NCI-H524 (cell line): ENCODE data around the gene TOMM20.
"Not testable (repeated sequence)": the region's sequence is repeated elsewhere in the genome, so short reads cannot be mapped to it uniquely, and the experiment has no call there.

Experiments
- DNase-seq, 2 experiments: peaks; one replicate each; lab custom pipeline; 2025; lab: John Stamatoyannopoulos, UW

Gene TOMM20

GRCh38 chr1:235101558-235102258 lies 26.9 kb downstream of the TOMM20 start:
- DNase-seq: no peak

DNA sequence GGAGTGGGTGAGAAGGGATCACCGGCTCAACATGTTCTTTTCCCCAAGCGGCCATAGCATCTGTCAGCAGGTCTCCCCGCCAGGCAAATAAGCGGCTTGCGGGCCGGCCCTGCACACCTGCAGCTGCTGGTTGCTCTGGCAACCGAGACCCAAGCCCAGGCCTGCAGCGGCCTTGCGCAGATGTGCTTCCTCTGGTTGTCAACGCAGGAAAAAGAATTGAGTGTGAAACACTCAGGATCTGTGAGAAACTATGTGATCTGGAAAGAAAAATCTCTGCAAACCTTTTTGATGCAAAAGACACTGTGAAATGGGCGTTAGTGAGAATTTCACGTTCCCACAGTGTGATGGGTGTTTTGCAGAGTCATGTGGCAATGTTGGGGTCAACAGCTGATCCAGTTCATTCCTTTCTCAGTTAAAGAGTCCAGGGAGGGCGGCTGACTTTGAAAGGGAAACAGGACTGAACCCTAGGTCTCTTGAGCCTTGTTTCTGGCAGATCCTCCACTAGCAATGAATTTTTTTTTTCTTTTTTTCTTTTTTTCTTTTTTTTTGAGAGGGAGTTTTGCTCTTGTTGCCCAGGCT lies 28.4 kb downstream of the TOMM20 start:
- DNase-seq: peak in 1 of 2 experiments; percentile 39

DNA sequence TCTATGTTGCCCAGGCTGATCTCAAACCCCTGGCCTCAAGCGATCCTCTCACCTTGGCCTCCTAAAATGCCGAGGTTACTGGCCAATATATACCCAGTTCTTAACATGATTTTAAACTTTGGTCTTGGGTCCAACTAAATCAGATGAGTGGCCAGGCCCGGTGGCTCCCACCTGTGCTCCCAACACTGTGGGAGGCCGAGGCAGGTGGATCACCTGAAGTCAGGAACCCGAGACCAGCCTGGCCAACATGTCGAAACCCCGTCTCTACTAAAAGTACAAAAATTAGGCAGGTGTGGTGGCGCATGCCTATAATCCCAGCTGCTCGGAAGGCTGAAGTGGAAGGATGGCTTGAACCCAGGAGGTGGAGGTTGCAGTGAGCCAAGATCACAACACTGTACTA lies 29.6 kb downstream of the TOMM20 start:
- DNase-seq: no peak

GRCh38 chr1:235098547-235098946 lies 30.1 kb downstream of the TOMM20 start:
- no peak for DNase-seq

DNA sequence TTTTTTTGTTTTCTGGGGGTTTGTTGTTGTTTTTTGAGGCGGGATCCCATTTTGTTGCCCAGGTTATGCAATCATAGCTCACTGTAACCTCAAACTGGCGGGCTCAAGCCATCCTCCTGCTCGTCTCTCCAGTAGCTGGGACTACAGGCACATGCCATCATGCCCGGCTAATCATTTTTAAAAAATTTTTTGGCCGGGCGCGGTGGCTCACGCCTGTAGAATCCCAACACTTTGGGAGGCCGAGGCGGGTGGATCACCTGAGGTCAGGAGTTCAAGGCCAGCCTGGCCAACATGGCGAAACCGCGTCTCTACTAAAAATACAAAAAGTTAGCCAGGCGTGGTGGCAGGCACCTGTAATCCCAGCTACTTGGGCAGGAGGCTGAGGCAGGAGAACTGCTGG lies 31.1 kb downstream of the TOMM20 start:
- not testable (repeated sequence) for DNase-seq

GRCh38 chr1:235095938-235096562 lies 32.6 kb downstream of the TOMM20 start:
- no peak for DNase-seq

DNA sequence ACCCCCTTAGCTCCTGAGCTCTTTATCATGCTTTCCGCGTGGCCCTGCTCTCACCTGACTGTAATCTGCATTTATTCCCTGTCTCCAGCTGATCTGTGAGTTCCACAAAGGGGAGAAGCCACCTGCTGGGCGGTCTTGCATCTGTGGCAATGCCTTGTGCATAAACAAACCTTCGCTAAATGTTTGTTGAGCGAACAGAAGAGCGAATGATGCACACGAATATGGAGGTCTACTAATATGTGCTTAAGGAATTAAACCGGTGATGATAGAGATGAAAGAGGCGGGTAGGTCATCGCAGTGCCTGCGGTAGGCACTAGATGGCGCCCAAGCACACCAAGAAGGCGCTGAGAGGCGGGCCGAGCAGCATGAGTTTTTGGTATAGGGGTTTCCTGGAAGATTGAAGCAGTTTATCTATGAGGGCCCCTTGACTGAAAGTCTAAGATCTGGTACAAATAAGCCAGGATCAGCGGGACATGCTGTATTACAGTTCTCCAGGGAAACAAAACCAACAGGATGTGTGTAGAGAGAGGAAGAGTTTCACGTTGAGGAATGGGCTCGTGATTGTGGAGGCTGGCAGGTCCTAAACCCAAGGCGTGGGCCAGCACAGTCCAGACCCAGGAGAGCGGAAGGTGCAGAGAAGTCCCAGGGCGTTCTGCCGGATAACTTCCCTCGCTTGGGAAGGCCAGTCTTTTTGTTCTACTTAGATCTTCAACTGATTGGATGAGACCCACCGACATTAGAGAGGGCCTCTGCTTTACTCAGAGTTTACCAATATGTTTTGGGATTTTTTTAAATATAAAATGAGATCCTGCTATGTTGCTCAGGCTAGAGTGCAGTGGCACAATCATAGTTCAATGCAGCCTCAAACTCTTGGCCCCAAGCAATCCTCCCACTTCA lies 34.7 kb downstream of the TOMM20 start:
- DNase-seq: peak; percentile 55 to 78

DNA sequence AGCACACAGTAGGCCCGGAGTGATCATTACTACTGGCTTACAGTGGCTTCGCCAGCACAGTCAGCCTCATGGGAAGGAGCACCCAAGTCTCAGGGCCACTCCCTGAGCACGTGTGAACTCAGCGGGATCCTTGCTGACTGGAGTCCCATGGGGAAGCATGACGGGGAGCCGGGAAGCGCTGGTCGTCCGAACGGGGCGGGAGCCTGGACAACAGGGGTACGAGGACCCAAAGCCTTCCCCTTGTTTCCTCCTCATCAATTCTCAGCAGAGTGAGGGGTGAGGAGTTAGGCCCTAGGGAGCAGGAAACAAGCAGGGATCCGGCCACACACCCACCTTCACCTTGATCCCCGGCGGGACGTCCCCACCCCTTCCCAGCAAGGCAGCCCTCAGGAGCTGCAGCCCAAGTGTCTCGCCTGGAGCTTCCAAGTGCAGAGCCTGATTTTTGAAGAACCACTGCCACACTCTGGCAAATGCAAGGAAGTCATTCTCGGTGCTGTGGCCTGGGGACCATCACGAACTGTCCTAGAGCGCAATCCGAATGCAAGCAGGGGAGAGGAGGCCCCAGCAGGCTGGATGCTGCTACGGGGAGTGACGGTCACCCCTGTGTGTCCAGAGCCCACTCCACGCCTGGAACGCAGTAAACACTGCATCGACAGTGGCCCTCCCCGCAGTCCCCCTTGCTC lies 35.5 kb downstream of the TOMM20 start:
- peak; percentile 74 to 85 for DNase-seq

- not testable (repeated sequence) for DNase-seq
These were observed 36.2 kb downstream of the TOMM20 start for GRCh38 chr1:235092415-235092814.

DNA sequence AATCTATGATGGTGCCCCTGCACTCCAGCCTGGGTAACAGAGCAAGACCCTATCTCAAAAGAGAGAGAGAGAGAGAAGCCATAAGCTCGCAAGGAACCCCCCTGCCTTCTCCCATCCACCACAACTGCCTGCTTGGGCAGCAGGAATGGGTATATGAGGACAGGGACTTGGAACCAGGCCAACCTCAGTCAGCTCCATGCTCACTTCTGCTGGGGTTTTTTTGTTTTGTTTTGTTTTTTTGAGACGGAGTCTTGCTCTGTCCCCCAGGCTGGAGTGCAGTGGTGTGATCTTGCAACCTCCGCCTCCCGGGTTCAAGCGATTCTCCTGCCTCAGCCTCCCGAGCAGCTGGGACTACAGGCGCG lies 36.6 kb downstream of the TOMM20 start:
- DNase-seq: not testable (repeated sequence)

DNA sequence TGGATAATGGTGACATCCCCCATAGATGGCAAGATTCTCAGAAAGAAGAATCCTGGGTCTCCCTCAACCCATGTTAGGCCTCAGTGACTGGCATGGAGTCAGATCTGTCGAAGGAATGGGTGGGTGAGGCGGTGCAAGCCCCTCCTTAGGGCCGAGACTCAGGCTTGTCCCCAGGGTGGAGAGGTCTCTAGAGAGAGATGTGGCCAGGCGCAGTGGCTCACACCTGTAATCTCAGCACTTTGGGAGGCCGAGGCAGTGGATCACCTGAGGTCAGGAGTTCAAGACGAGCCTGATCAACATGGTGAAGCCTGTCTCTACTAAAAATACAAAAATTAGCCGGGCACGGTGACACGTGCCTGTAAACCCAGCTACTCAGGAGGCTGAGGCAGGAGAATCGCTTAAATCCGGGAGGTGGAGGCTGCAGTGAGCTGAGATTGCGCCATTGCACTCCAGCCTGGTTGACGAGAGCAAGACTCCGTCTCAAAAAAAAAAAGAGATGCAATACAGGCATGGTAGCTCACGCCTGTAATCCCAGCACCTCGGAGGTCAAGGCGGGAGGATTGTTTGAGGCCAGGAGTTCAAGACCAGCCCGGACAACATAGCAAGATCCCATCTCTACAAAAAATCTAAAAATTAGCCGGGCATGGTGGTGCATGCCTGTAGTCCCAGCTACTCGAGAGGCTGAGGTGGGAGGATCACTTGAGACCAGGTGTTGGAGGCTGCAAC lies 37.2 kb downstream of the TOMM20 start:
- DNase-seq: not testable (repeated sequence)

DNA sequence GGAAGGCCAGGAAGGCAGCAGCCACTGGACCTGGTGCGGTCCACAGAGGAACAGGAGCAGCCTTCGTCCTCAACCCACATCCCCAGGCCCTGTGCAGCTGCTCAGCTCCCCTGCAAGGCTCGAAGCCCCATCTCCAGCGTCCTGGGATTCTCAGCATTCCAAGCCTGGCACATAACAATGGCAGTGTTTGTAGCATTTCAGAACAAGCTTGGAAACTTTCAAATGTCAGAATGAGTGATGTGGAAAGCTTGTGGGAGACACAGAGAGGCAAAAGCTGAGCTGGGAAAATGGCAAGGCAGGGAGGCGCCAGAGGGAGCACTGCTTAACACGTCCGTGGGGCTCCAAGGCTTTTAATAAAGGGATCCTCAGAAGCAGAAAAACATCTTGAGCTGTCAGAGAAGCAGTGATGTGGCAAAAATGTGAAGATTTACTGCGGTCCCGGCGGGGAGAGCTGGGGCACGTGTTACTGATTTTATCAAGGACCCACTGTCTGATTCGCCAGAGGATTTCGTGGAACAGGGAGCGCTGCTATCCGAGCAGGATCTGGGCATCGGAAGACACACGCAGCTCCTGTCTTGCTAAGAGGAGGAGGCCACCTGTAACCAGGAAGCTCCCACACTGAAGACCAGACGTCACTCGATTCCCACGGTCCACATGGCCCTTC lies 38.1 kb downstream of the TOMM20 start:
- no peak for DNase-seq

- DNase-seq: no peak
These were observed 39.7 kb downstream of the TOMM20 start for GRCh38 chr1:235088907-235089306.

DNA sequence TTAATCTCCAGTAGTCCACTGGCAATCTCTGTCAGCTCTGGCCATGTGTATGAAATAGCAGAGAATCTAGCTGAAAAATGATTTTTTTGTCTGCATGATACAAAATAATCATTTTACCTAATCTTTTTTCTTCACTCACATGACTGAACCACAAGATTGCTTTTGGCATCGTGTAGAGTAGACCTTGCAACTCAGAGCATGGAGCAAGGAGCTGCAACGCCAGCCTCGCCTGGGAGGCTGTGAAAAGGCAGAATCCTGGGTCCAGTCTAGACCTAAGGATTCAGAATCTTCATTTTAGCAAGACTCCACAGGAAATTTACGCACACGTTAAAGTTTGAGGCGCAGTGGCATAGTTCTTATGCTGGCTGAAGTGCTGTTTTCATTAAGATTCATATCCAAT lies 40.2 kb downstream of the TOMM20 start:
- DNase-seq: no peak

- no peak for DNase-seq
These were observed 40.7 kb downstream of the TOMM20 start for GRCh38 chr1:235087906-235088305.

- not testable (repeated sequence) for DNase-seq
These were observed 43.1 kb downstream of the TOMM20 start for GRCh38 chr1:235085411-235086117.

GRCh38 chr1:235080788-235081187 lies 47.8 kb downstream of the TOMM20 start:
- DNase-seq: not testable (repeated sequence)

DNA sequence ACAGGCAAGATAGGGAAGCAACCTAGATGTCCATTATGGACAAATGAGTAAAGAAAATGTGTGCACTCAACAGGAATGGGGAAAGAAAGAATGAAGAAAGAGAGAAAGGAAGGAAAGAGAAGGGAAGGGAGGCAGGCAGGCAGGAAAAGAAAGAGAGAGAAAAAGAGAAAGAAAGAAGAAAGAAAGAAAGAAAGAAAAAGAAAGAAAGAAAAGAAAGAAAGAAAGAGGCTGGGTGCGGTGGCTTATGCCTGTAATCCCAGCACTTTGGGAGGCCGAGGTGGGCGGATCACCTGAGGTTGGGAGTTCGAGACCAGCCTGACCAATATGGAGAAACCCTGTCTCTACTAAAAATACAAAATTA lies 48.4 kb downstream of the TOMM20 start:
- DNase-seq: not testable (repeated sequence)

DNA sequence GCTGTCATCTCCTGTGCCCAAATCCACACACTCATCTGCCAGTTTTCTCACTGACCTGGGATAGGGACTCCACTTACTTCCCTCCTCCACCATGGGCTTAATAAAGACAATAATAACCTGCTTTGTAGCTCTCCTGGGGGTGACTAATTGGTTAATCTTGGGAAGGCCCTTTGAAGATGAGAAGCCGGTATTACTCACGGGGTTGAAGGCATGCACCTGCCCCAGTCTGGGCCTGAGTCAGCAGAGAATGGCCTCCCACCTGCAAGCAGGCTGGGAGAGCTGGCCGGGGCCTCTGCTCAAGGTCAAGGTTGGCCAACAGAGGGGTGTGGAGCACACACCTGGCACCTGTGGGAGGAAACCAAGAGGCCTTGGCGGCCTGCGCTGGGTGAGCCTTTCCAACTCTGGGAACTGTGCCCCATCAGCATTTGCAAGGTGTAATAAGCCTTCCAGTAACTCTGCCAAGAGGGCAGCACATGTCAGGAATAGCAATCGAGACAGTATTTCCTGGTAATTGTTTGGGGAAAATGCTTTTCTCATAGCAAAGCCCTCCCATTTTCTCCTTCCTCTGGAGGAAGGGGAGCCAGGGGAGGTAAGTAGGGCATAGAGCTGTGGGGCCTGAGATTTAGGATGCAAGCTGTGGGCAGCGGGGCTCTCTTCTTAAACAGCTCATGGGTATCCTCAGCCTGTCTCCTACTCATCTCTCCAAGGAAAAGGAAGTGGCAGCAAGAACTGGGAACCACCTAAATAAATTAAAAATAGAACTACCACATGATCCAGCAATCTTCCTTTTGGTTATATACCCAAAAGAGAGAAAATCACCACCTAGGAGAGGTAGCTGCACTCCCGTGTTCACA lies 49.0 kb downstream of the TOMM20 start:
- DNase-seq: no peak
